ENCODE data around the gene CCDC154. TPM values are rescaled to one million over a fixed set of nuclear protein-coding genes. Genes with fewer than 3 reads are reported as not detected.
"Not testable (repeated sequence)": the region's sequence is repeated elsewhere in the genome, so short reads cannot be mapped to it uniquely, and the experiment has no call there.

The CCDC154 gene
- total RNA-seq, 1 donor: 0.21 TPM

DNA sequence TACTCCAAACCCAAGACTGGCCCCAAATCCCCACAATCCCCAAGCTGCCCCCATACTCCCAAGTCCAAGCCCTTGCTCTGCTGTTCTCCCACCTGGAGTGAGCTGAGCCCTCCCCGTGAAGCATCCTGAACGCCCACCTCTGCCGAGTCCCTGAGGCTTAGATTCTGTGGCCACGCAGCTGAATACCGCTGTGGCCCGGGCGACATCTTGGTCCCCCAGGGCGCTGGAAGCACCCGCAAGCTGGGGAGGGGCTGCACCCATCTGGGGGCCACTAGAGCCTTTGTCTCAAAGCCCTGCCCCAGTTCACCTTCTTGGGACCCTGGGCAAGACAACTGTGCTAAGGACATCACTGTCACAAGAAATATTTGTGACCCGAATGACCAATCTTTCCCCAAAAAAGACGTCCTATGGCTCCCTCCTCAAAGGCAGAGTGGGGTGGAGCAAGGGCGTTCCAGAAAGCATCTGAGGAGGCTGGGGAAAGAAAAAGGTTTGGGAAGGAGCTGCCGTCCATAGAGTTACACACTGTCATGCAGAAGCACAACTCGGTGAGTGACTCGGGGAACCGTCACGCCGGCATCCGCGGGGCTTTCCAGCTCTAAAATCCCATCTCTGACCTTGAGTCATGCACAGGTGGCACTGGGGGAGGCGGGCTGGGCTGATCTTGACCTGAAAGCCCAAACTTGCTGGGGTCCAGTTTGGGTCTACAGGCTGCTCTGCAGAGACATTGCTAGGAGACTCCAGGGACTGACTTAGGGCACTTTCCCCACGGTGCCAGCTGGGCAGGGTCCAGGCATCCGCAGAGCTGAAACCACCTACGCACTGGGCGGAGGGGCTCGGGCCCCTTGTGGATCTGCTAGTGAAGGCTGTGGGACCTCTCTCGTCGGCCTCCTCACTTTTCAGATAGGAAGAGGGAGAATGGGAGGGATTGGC lies 37.8 kb upstream of the CCDC154 start:
- Histone ChIP-seq H3K27me3 (ENCODE audit: insufficient read depth, low read length) (no peaks in the 10 kb centered on the region), H3K4me3 (ENCODE audit: low read length) (no peak overlapping the region)

DNA sequence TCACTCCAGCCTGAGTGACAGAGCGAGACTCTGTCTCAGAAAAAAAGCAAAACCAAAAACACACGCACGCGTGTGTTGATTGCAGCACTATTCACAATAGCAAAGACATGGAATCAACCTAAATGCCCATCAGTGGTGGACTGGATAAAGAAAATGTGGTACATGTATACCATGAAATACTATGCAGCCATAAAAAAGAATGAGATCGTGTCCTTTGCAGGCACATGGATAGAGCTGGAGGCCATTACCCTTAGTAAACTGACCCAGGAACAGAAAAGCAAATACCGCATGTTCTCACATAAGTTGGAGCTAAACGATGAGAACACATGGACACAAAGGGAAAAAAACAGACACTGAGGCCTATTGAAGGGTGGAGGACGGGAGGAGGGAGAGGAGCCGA lies 34.6 kb upstream of the CCDC154 start:
- H3K4me1 ChIP-seq (ENCODE audit: insufficient read depth, low read length): peaks cover 41% of the 10 kb centered on the region
- not testable (repeated sequence) for H3K4me3 ChIP-seq (ENCODE audit: low read length); H3K27me3 ChIP-seq (ENCODE audit: insufficient read depth, low read length); H3K9me3 ChIP-seq (ENCODE audit: low read depth, low read length)

More for the DNA sequence above, 37.8 kb upstream of the CCDC154 start:
- H3K9me3 ChIP-seq (ENCODE audit: low read depth, low read length): no peaks in the 10 kb centered on the region
- peaks cover 34% of the 10 kb centered on the region for H3K4me1 ChIP-seq (ENCODE audit: insufficient read depth, low read length)

DNA sequence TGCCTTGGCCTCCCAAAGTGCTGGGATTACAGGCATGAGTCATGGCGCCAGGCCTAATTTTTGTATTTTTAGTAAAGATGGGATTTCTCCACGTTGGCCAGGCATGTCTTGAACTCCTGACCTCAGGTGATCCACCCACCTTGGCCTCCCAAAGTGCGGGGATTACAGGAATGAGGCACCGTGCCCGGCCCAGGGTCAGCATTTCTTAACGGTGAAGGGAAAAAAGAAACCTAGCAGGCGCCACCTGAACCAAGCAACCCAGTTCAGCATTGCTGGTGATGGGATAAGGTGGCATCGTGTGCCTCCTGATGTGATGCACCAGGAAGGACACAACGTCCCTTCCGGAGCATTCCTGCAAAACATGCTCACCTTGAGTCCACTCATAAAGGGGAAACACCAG lies 32.7 kb upstream of the CCDC154 start:
- Histone ChIP-seq H3K4me3 (ENCODE audit: low read length) (no peak overlapping the region), H3K9me3 (ENCODE audit: low read depth, low read length) (no peaks in the 10 kb centered on the region), H3K4me1 (ENCODE audit: insufficient read depth, low read length) (peaks cover 51% of the 10 kb centered on the region), H3K27me3 (ENCODE audit: insufficient read depth, low read length) (no peaks in the 10 kb centered on the region)

DNA sequence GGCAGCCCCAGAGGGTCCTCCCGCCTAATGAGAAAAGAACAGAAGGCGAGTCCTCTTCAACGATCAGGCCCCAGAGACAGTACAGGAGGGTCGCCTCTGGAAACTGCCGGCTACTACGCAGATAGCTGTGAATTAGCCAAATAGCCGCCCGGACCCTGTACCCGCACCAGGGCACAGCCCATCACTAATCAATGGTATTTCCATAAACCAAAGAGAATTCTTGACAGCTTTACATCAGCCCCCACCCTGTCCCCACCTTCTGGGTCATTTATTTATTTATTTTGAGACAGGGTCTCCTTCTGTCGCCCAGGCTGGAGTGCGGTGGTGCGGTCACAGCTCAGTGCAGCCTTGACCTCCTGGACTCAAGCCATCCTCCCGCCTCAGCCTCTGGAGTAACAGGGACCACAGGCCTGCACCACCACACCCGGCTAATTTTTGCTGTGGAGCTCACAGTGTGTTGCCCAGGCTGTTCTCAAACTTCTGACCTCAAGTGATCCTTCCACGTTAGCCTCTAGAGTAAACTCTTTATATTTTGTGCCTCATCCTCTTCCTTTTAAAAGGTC lies 31.3 kb upstream of the CCDC154 start:
- H3K4me3 ChIP-seq (ENCODE audit: low read length): peak overlapping the region; percentile 66
- H3K9me3 ChIP-seq (ENCODE audit: low read depth, low read length): no peaks in the 10 kb centered on the region
- H3K27me3 ChIP-seq (ENCODE audit: insufficient read depth, low read length): no peaks in the 10 kb centered on the region
- peaks cover 54% of the 10 kb centered on the region for H3K4me1 ChIP-seq (ENCODE audit: insufficient read depth, low read length)

DNA sequence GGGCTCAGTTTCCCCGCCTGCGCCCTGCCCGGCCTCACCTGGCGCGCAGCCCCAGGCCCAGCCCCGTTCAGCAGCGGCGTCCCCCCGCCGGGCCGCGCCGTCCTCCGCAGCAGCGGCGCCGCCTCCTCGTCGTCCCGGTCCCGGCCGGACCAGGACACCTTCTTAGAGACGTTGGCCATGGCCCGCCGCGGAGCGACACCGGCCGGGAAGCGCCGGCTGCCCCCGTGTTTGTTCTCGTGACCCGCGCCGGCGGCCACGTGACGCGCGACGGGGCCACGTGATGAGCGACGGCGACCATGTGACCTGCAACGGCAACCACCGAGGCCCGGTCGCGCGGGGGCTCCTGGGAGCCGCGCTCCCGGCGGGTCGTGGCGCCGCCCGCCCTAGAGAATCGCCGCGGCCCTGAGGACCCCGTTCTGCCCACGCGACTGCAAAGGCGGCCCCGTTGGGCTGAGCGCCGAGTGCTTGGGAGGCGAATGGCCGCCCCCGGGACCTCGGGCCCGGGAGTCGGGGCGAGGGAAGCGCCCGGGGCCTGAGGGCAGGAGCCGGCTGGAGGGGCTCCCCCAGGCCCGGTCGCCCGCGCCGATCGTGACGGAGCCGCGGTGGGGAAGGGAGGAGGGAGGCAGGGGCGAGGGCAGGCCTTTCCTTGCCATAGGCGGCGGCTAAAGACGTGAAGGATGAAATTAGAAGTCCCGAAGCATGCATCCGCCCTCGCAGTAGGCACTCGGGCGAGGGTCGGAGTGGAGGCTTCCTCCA lies 30.6 kb upstream of the CCDC154 start, which contains the start of gene CLCN7:
Gene CLCN7 (minus strand): TSS at position 233 of the 756 bp plus-strand sequence. CDS start 54 bp downstream, at position 179.
- H3K4me3 ChIP-seq (ENCODE audit: low read length): peak within 1 kb of the TSS; percentile 66
- H3K4me1 ChIP-seq (ENCODE audit: insufficient read depth, low read length): peaks cover 54% of the 10 kb centered on the region
- no peaks in the 10 kb centered on the region for H3K27me3 ChIP-seq (ENCODE audit: insufficient read depth, low read length)
- no peaks in the 10 kb centered on the region for H3K9me3 ChIP-seq (ENCODE audit: low read depth, low read length)

DNA sequence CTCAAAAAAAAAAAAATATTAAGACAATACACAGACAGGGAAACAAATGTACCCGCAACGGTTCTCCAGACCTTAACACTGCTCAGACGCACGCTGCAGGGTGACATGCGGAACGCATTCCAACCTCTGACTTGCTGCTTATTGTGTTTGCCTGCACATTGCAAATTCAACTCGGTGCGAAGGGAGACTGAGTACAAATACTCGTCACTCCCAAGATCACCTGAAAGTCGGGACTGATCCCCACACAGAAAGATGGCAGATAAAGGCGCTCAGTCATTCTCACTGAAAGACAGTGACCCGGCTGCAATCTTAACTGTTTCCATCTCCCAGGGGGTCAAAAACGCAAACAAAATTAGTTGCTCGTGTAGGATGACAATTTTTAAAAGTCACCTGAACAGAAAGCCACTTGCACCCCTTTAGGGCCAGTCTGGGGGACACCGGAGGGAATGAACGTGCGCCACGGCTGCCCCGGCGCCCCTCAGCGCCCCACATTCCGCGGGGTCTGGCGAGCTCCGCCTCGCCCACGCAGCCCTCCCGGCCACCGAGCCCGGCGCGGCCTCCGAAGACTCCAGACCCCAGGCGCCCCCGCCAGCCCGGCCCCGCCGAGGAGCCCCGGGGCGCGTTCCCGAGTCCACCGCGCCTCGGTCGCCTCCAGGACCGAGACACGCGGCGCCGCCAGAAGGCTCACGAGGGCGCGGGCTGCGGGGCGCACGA lies 29.9 kb upstream of the CCDC154 start:
- H3K4me1 ChIP-seq (ENCODE audit: insufficient read depth, low read length): peaks cover 61% of the 10 kb centered on the region
- H3K4me3 ChIP-seq (ENCODE audit: low read length): peak overlapping the region; percentile 66
- no peaks in the 10 kb centered on the region for H3K27me3 ChIP-seq (ENCODE audit: insufficient read depth, low read length)
- no peaks in the 10 kb centered on the region for H3K9me3 ChIP-seq (ENCODE audit: low read depth, low read length)

DNA sequence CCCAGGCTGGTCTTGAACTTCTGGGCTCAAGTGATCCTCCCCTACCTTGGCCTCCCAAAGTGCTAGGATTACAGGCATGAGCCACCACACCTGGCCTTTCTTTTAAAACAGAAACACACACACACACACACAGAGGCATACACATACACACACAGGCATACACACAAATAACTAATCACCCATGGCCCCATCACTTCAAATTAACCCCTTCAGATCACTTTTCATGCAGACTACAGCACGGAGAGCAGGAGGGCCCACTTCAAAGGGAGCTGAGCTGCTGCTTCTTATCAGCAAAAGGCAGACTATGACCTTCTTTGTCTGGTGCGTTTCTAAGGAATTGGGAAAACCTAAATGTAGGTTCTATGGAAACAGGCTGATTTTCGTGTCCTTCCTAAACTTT lies 28.6 kb upstream of the CCDC154 start:
- Histone ChIP-seq H3K4me1 (ENCODE audit: insufficient read depth, low read length) (peaks cover 62% of the 10 kb centered on the region), H3K9me3 (ENCODE audit: low read depth, low read length) (no peaks in the 10 kb centered on the region), H3K4me3 (ENCODE audit: low read length) (no peak overlapping the region), H3K27me3 (ENCODE audit: insufficient read depth, low read length) (no peaks in the 10 kb centered on the region)

DNA sequence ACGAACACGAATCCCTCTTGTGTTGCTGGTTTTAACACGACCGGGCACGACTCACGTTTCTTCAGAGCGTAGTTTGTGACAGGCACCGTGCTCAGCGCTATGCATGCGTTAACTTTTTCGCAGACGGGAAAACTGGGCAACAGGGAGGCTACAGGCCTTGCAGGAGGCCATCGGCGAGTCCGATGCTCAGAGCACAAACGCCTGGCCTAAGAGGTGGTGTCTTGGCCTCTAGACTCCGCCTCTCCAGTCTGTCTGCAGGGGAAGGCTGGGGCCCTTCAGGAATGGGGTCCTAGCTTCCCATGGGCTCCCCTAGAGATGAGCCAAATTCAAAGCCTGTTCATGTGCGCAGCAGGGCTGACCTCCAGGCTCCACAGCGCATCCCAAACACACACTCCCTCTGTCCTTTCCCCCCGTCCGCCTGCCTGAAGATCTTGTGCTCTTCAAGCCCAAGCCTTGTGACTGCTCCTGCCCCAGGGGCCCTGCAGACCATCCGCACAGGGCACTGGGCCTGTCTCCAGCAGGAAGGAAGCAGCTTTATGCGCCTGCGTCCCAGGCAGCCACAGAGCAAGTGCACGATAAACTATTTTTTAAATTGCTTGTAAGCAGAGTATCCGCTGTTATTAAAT lies 27.3 kb upstream of the CCDC154 start:
- no peaks in the 10 kb centered on the region for H3K27me3 ChIP-seq (ENCODE audit: insufficient read depth, low read length)
- peaks cover 62% of the 10 kb centered on the region for H3K4me1 ChIP-seq (ENCODE audit: insufficient read depth, low read length)
- no peak overlapping the region for H3K4me3 ChIP-seq (ENCODE audit: low read length)
- H3K9me3 ChIP-seq (ENCODE audit: low read depth, low read length): no peaks in the 10 kb centered on the region

DNA sequence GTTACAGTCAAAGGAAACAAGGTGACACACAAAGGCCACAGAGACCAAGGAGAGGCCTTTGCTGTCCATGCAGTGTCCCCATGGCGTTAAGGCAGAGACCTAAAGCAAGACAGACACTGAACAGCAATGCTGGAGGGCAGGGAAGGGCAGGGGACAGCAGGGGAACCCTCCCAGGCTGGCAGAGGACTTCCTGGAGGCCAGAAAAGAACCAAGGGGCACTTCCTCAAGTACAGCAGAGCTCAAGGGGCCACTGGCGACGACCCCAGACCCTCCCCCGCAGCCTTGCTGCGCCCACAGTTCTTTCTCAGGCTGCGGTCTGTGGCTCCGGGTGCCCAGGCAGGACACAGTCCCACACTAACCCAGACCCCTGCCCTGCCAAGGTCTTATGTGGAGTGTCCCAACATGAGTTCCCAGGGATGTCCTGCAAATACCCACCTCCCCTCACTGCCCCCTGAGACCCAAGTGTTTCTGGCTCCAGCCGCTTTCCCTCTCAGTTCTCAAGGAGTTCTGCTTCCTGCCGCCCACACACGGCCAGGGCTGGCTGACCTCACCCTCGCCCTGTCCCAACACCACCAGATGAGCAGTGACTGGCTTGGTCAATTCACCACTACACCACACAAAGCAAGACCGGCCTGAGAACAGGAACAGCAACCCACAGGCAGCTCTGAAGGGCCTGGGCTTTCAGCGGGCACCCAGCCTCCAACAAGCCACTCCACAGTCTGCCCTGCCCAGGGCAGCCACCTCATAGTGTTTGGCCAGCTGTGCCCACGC lies 26.3 kb upstream of the CCDC154 start:
- Histone ChIP-seq H3K4me3 (ENCODE audit: low read length) (no peak overlapping the region), H3K4me1 (ENCODE audit: insufficient read depth, low read length) (peaks cover 59% of the 10 kb centered on the region), H3K9me3 (ENCODE audit: low read depth, low read length) (no peaks in the 10 kb centered on the region), H3K27me3 (ENCODE audit: insufficient read depth, low read length) (no peaks in the 10 kb centered on the region)

DNA sequence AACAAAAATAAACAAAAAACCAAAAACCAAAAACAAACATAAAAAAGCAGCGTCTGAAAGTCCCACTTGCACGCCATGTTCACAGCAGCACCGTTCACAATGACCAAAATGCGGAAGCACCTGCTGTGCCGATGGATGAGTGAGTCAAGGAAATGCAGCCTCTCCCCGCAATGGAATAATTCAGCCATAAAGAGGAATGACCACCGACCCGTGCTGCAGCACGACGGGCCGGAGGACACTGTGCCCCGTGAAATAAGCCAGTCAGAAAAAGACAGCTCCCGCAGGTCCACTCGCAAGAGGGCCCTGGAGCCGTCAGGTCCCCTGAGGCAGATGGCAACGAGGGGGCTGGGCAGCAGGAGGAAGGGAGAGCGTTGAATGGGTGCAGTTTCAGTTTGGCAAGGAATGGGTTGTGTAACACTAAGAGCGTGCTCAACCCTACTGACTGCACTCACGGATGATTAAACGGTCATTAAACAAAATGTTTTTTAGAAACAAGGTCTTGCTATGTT lies 25.4 kb upstream of the CCDC154 start:
- Histone ChIP-seq H3K27me3 (ENCODE audit: insufficient read depth, low read length) (no peaks in the 10 kb centered on the region), H3K9me3 (ENCODE audit: low read depth, low read length) (no peaks in the 10 kb centered on the region), H3K4me1 (ENCODE audit: insufficient read depth, low read length) (peaks cover 54% of the 10 kb centered on the region), H3K4me3 (ENCODE audit: low read length) (peak overlapping the region; percentile 19)

DNA sequence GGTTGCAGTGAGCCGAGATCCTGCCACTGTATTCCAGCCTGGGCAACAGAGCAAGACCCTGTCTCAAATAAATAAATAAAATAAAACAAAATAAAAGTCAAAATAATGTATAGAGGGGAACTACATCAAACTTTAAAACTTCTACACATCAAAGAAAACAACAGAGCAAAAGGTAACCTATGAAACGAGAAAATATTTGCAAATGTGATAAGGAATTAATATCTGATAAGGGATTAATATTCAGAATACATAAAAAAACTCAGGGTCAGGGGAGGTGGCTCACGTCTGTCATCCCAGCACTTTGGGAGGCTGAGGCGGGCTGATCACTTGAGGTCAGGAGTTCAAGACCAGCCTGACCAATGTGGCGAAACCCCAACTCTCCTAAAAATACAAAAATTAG lies 24.8 kb upstream of the CCDC154 start:
- not testable (repeated sequence) for H3K4me3 ChIP-seq (ENCODE audit: low read length); H3K27me3 ChIP-seq (ENCODE audit: insufficient read depth, low read length); H3K9me3 ChIP-seq (ENCODE audit: low read depth, low read length)
- peaks cover 50% of the 10 kb centered on the region for H3K4me1 ChIP-seq (ENCODE audit: insufficient read depth, low read length)

DNA sequence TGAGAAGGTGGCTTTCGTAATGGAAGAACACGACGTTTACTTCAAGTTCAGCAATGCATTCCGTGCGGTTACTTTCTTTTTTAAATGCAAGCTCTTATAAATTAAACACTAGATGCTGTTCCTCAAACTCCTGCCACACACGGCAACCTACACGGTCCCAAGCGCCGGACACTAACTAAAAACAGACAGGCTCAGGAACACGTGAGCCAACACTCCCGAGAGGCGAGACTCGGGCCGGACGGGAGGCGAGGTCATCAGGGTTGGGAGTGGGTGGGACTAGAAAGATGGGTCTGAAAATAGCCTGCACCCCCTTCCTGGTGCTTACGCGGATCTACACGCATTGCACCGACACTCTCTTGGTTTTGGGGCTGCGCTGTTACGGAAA lies 24.1 kb upstream of the CCDC154 start:
- Histone ChIP-seq H3K4me3 (ENCODE audit: low read length) (no peak overlapping the region), H3K9me3 (ENCODE audit: low read depth, low read length) (no peaks in the 10 kb centered on the region), H3K27me3 (ENCODE audit: insufficient read depth, low read length) (no peaks in the 10 kb centered on the region), H3K4me1 (ENCODE audit: insufficient read depth, low read length) (peaks cover 43% of the 10 kb centered on the region)

DNA sequence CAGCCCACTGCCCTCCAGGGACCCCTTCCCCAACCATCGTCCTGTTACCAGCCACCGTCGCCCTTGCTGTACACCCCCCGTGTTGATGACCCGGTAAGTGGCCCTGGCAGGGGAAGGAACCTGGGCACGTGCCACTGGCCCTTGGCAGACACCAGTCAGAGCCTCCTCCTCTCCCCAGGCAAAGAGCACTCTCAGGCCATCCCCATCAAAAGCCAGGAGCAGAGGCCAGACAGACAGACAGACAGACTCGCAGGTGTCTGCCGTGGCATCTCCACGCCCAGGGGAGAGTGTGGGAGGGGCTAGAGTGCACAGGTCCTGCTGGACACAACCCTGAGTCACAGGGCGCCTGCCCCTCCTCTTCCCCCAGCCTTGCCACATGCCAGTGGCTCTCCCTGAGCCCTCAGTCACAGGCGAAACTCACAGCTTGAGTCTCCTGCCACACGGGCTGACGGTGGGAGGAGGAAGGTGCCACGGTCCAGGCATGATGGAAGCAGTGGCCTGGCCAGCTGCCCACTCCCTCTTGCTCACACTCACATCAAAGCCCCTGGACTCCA lies 22.7 kb upstream of the CCDC154 start:
- no peaks in the 10 kb centered on the region for H3K27me3 ChIP-seq (ENCODE audit: insufficient read depth, low read length)
- no peaks in the 10 kb centered on the region for H3K9me3 ChIP-seq (ENCODE audit: low read depth, low read length)
- no peak overlapping the region for H3K4me3 ChIP-seq (ENCODE audit: low read length)
- peaks cover 29% of the 10 kb centered on the region for H3K4me1 ChIP-seq (ENCODE audit: insufficient read depth, low read length)

All from mononuclear cell (primary cell).